ENCODE data around the gene BRCC3. TPM values are rescaled to one million over a fixed set of nuclear protein-coding genes. Genes with fewer than 3 reads are reported as not detected.

The BRCC3 gene
- total and polyA plus RNA-seq, 2 donors (not counting 3 experiments of a cell fraction or from before 2014, with no cell fraction given) = 12.4 to 25.5 TPM

DNA sequence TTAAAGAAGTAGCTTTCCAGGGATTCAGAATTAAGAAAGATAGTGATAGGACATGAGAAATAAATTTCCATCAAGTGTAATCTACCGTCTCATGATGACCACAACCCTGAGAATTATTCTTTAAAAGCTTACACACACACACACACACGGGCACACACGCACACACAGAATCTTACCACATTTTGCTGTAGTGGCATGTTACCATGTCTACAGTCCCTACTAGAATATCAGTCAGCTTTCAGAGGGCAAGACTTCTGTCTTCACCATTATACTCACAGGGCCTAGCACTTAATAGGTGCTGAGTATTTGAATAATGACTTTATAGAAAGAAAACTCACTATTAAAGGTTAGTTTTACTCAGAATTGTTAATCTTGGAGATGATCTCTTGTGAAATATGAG lies 15.8 kb upstream of the BRCC3 start:
- H3K27ac ChIP-seq (ENCODE audit: insufficient read depth, low read depth, low read length) = no peak overlapping the region
- H3K4me1 ChIP-seq (ENCODE audit: control insufficient read depth, extremely low read depth, insufficient read depth, low read length) = peaks cover 11% of the 10 kb centered on the region
- H3K9me1 ChIP-seq (replicated peaks; ENCODE audit: control insufficient read depth, extremely low read depth, insufficient read depth, low read length) = no peaks in the 10 kb centered on the region
- dilution Hi-C loops (cut with MboI; ENCODE audit: extremely low pct_ligation_motif_present, low sequenced_read_pairs) (no loop called here), intact Hi-C loops (cut with micrococcal nuclease) (no loop called here)
- no TSS peak for BruUV-seq (replicated peaks)
- no peaks in the 10 kb centered on the region for H4K20me1 ChIP-seq (replicated peaks; ENCODE audit: control insufficient read depth, extremely low read depth, insufficient read depth, low read length)
- ChIA-PET CTCF (no interaction called here), POLR2A (no interaction called here)
- TF ChIP-seq GATA2 (IDR thresholded peaks at IDR 0.05; ENCODE audit: insufficient read depth, insufficient read length, low read depth, low read length) (no peak), EZH2 (IDR thresholded peaks at IDR 0.05; ENCODE audit: borderline replicate concordance, low read depth, low read length, severe bottlenecking) (no peak), MAX (IDR thresholded peaks at IDR 0.05; ENCODE audit: insufficient read depth, insufficient read length) (no peak), JUN (IDR thresholded peaks at IDR 0.05; ENCODE audit: borderline replicate concordance, insufficient read depth, insufficient read length, low read depth) (no peak), MYC (IDR thresholded peaks at IDR 0.05; ENCODE audit: low read depth, low read length) (no peak), POLR2A (IDR thresholded peaks at IDR 0.05; ENCODE audit: low read depth, low read length) (no peak), POLR2AphosphoS5 (IDR thresholded peaks at IDR 0.05; ENCODE audit: insufficient read depth, low read depth, low read length) (no peak), FOS (IDR thresholded peaks at IDR 0.05; ENCODE audit: borderline replicate concordance, insufficient read depth, low read length) (no peak)
- TF ChIP-seq, protein P1, sequence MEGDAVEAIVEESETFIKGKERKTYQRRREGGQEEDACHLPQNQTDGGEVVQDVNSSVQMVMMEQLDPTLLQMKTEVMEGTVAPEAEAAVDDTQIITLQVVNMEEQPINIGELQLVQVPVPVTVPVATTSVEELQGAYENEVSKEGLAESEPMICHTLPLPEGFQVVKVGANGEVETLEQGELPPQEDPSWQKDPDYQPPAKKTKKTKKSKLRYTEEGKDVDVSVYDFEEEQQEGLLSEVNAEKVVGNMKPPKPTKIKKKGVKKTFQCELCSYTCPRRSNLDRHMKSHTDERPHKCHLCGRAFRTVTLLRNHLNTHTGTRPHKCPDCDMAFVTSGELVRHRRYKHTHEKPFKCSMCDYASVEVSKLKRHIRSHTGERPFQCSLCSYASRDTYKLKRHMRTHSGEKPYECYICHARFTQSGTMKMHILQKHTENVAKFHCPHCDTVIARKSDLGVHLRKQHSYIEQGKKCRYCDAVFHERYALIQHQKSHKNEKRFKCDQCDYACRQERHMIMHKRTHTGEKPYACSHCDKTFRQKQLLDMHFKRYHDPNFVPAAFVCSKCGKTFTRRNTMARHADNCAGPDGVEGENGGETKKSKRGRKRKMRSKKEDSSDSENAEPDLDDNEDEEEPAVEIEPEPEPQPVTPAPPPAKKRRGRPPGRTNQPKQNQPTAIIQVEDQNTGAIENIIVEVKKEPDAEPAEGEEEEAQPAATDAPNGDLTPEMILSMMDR (IDR thresholded peaks at IDR 0.05; ENCODE audit: extremely low read depth in 1 of 2, insufficient read depth in 1 of 2, low read depth in 1 of 2, low read length in 2 of 2) = no peak
- no peaks in the 10 kb centered on the region for H3K79me2 ChIP-seq (ENCODE audit: control insufficient read depth, insufficient read depth, low read length)
- FAIRE-seq (no peak), DNase-seq (ENCODE audit: low read depth, low spot score) (no peak)
- no peak overlapping the region for H2AFZ ChIP-seq (ENCODE audit: low read depth, low read length)
- H3K4me2 ChIP-seq (ENCODE audit: insufficient read depth, low read length) = no peak overlapping the region
- H3K4me3 ChIP-seq (replicated peaks in 1 of 3; ENCODE audit: insufficient read depth in 1 of 3, low read depth in 1 of 3, low read length in 3 of 3) = no peak overlapping the region
- H3K9ac ChIP-seq (replicated peaks; ENCODE audit: extremely low read depth, insufficient read depth, low read length) = no peak overlapping the region
- no peaks in the 10 kb centered on the region for H3K36me3 ChIP-seq (ENCODE audit: control insufficient read depth in 2 of 2, extremely low read depth in 1 of 2, insufficient read depth in 2 of 2, low read length in 2 of 2)
- no peaks in the 10 kb centered on the region for H3K27me3 ChIP-seq (ENCODE audit: control insufficient read depth in 2 of 2, insufficient read depth in 2 of 2, low read length in 2 of 2)
- H3K9me3 ChIP-seq (replicated peaks; ENCODE audit: control insufficient read depth, insufficient read depth, low read length) = no peaks in the 10 kb centered on the region

Data from endothelial cell of umbilical vein (primary cell).